Mucosa of gallbladder (tissue), 1 donor: ENCODE measurements around the gene GRB2. TPM values are rescaled to one million over a fixed set of nuclear protein-coding genes. Genes with fewer than 3 reads are reported as not detected.
"Not testable (repeated sequence)": the region's sequence is repeated elsewhere in the genome, so short reads cannot be mapped to it uniquely, and the experiment has no call there.

Experiments
- DNase-seq: peaks from one replicate; pipeline ENCODE4 v3.0.0-alpha.2; 2020; ENCODE audit warnings: low spot score
- total RNA-seq: library from RNA; stranded (reverse); gene quantifications from one replicate; pipeline ENCODE4 v1.2.1, GENCODE V29; 2021
- donor health status: DM: no; HTN: no; CAD: no.

Gene GRB2
- total RNA-seq, 1 donor from 2014 or later, result 94.3 TPM

- DNase-seq, result no peak
These were observed 17.7 kb downstream of the GRB2 start for GRCh38 chr17:75387771-75388170.

- no peak for DNase-seq
These were observed 19.0 kb downstream of the GRB2 start for GRCh38 chr17:75386430-75386829.

GRCh38 chr17:75384751-75385150 lies 20.7 kb downstream of the GRB2 start:
- no peak for DNase-seq

GRCh38 chr17:75383842-75384195 lies 21.7 kb downstream of the GRB2 start:
- DNase-seq, result no peak

- DNase-seq, result no peak
These were observed 24.7 kb downstream of the GRB2 start for GRCh38 chr17:75380750-75381149.

GRCh38 chr17:75380315-75380714 lies 25.2 kb downstream of the GRB2 start:
- DNase-seq, result no peak

GRCh38 chr17:75379426-75379825 lies 26.1 kb downstream of the GRB2 start:
- DNase-seq, result not testable (repeated sequence)

GRCh38 chr17:75373280-75373679 lies 32.2 kb downstream of the GRB2 start:
- no peak for DNase-seq

GRCh38 chr17:75371981-75372380 lies 33.5 kb downstream of the GRB2 start:
- DNase-seq, result no peak

GRCh38 chr17:75371339-75371738 lies 34.1 kb downstream of the GRB2 start:
- DNase-seq, result no peak

GRCh38 chr17:75370286-75370915 lies 35.1 kb downstream of the GRB2 start:
- no peak for DNase-seq

GRCh38 chr17:75367838-75368789 lies 37.4 kb downstream of the GRB2 start:
- not testable (repeated sequence) for DNase-seq

- no peak for DNase-seq
These were observed 38.2 kb downstream of the GRB2 start for GRCh38 chr17:75367312-75367711.

- DNase-seq, result no peak
These were observed 39.0 kb downstream of the GRB2 start for GRCh38 chr17:75366432-75366831.

GRCh38 chr17:75365931-75366275 lies 39.6 kb downstream of the GRB2 start:
- DNase-seq, result no peak

GRCh38 chr17:75365009-75365930 lies 40.2 kb downstream of the GRB2 start:
- DNase-seq, result no peak

GRCh38 chr17:75364078-75364477 lies 41.4 kb downstream of the GRB2 start:
- no peak for DNase-seq

GRCh38 chr17:75361996-75362395 lies 43.5 kb downstream of the GRB2 start:
- DNase-seq, result no peak

GRCh38 chr17:75361344-75361743 lies 44.1 kb downstream of the GRB2 start:
- no peak for DNase-seq

GRCh38 chr17:75356260-75356937 lies 49.1 kb downstream of the GRB2 start:
- DNase-seq, result no peak

GRCh38 chr17:75353176-75353575 lies 52.3 kb downstream of the GRB2 start:
- no peak for DNase-seq
